Panc1 (cell line): ENCODE data around the gene DIP2C. TPM values are rescaled to one million over a fixed set of nuclear protein-coding genes. Genes with fewer than 3 reads are reported as not detected.

Experiments used
- ATAC-seq: fragments of 200-7000 bp; cut with Tn5 transposase; 2 replicates; pipeline ENCODE4 v1.9.1; 2020; ENCODE audit warnings: mild to moderate bottlenecking, moderate library complexity
- BruUV-seq: library from RNA; stranded (reverse); fragments of 400-500 nt; replicated peaks from 2 replicates; lab custom pipeline; 2021; lab: Mats Ljungman, UMichigan
- CTCF ChIA-PET: fragments of 300-600 bp; sonication (Branson Sonifier 250); formaldehyde crosslinking; loops from one replicate; lab custom pipeline; 2022; ENCODE audit warnings: antibody characterized with exemption; lab: Charles Lee
- POLR2A ChIA-PET: fragments of 300-600 bp; sonication (Branson Sonifier 250); formaldehyde crosslinking; loops from one replicate; lab custom pipeline; 2022; ENCODE audit warnings: antibody characterized with exemption; lab: Charles Lee
- DNase-seq: peaks from one replicate; pipeline ENCODE4 v3.0.0-alpha.2; 2010; ENCODE audit warnings: low read depth, low spot score
- H3K27ac ChIP-seq: 2 replicates; pipeline ENCODE4 v1.5.1; 2011; ENCODE audit warnings: mild to moderate bottlenecking, low read length, inconsistent platforms
- H3K27me3 ChIP-seq: fragments of 200-500 bp; sonication (Bioruptor generic); 2 replicates; pipeline ENCODE4 v1.6.0; 2014; ENCODE audit warnings: low read length, inconsistent platforms; ENCODE audit not compliant: control insufficient read depth, insufficient read depth
- H3K36me3 ChIP-seq: fragments of 200-500 bp; sonication (Bioruptor generic); 2 replicates; pipeline ENCODE4 v1.5.1; 2014; ENCODE audit warnings: inconsistent platforms, mild to moderate bottlenecking, low read length, moderate library complexity; ENCODE audit not compliant: control insufficient read depth, insufficient read depth
- H3K4me1 ChIP-seq: 2 replicates; pipeline ENCODE4 v1.5.1; 2011; ENCODE audit warnings: inconsistent platforms, mild to moderate bottlenecking, low read length, moderate library complexity; ENCODE audit not compliant: control insufficient read depth, insufficient read depth
- H3K4me3 ChIP-seq, 2 experiments: 2 replicates each; pipeline ENCODE4 v1.5.1; 2011 to 2012; ENCODE audit warnings: low read depth in 2 of 2, low read length in 2 of 2, mild to moderate bottlenecking in 2 of 2, inconsistent platforms in 1 of 2, moderate library complexity in 1 of 2
- H3K9me3 ChIP-seq: fragments of 200-500 bp; sonication (Bioruptor generic); 2 replicates; pipeline ENCODE4 v1.5.1; 2014; ENCODE audit warnings: low read depth, mild to moderate bottlenecking, inconsistent platforms, low read length, moderate library complexity; ENCODE audit not compliant: control insufficient read depth, insufficient read depth
- CTCF ChIP-seq: fragments of 450-650 bp; IDR thresholded peaks from 2 replicates; pipeline ENCODE4 v1.5.1; 2017; ENCODE audit warnings: mild to moderate bottlenecking
- POLR2AphosphoS5 ChIP-seq: IDR thresholded peaks from 2 replicates; pipeline ENCODE4 v1.6.1; 2012; ENCODE audit warnings: mild to moderate bottlenecking, low read depth, low read length, moderate library complexity
- REST ChIP-seq, 2 experiments: IDR thresholded peaks; 2 replicates each; pipeline ENCODE4 v1.6.1; 2011 to 2012; ENCODE audit warnings: low read depth in 2 of 2, control low read depth in 1 of 2, low read length in 1 of 2, mild to moderate bottlenecking in 1 of 2, moderate library complexity in 1 of 2; ENCODE audit not compliant: insufficient read depth in 1 of 2
- SIN3A ChIP-seq: IDR thresholded peaks from 2 replicates; pipeline ENCODE4 v1.6.1; 2012; ENCODE audit warnings: low read depth, mild to moderate bottlenecking, low read length, moderate library complexity, borderline replicate concordance; ENCODE audit not compliant: insufficient read depth
- TCF7L2 ChIP-seq: IDR thresholded peaks from 2 replicates; pipeline ENCODE4 v1.6.1; 2011; ENCODE audit warnings: mild to moderate bottlenecking, low read depth, low read length, inconsistent platforms
- in situ Hi-C: cut with HindIII; loops from 2 replicates; pipeline ENCODE4 v1.10.0; 2016; ENCODE audit warnings: low sequenced_read_pairs, low pct_unique_long_range_greater_than_20kb
- intact Hi-C: fragments of 100-400 bp; cut with micrococcal nuclease; formaldehyde crosslinking; loops from one replicate; pipeline ENCODE4 v1.10.0; 2022; ENCODE audit not compliant: unreplicated experiment
- total RNA-seq: library from RNA; stranded (reverse); gene quantifications from one replicate; pipeline ENCODE4 v1.2.1, GENCODE V29; 2021; ENCODE audit not compliant: unreplicated experiment

The DIP2C gene
- total RNA-seq, 1 experiment from 2014 or later: 13.2 TPM

GRCh38 chr10:660413-660969 is 29.0 kb downstream of the DIP2C start:
- DNase-seq (no peak), ATAC-seq (no peak)
- TF ChIP-seq TCF7L2: no peak
- no peak for TF ChIP-seq POLR2AphosphoS5
- no peak for TF ChIP-seq SIN3A
- TF ChIP-seq REST (IDR thresholded peaks at IDR 0.05; ENCODE audit: insufficient read depth in 1 of 2, low read depth in 2 of 2, low read length in 1 of 2): no peak
- no peak for TF ChIP-seq CTCF
- Histone ChIP-seq H3K27me3 (no peaks in the 10 kb centered on the region), H3K36me3 (no peaks in the 10 kb centered on the region), H3K4me1 (peaks cover 3% of the 10 kb centered on the region), H3K27ac (no peak overlapping the region), H3K9me3 (no peaks in the 10 kb centered on the region), H3K4me3 (no peak overlapping the region)
- BruUV-seq: no TSS peak
- in situ Hi-C loops: no loop called here
- POLR2A ChIA-PET: interaction anchor here (0.6 kb wide), 1 partner anchor 57 kb away, joined by 3 read pairs; no protein-coding TSS in a partner anchor
- intact Hi-C loops: loop anchor here (10.0 kb wide), 1 partner anchor 146 kb away; no protein-coding TSS in a partner anchor
- CTCF ChIA-PET: no interaction called here

GRCh38 chr10:659688-660141 is 29.8 kb downstream of the DIP2C start:
- CTCF ChIA-PET: no interaction called here

More at GRCh38 chr10:659688-660141, 29.8 kb downstream of the DIP2C start:
- H3K4me1 ChIP-seq: peaks cover 3% of the 10 kb centered on the region; the same call in 1 of the 2 replicates
- H3K4me3 ChIP-seq: no peak overlapping the region
- no peaks in the 10 kb centered on the region for H3K9me3 ChIP-seq
- H3K27ac ChIP-seq: no peak overlapping the region
- POLR2A ChIA-PET: interaction anchor here (0.6 kb wide), 1 partner anchor 57 kb away, joined by 3 read pairs; no protein-coding TSS in a partner anchor
- intact Hi-C loops: loop anchor here (10.0 kb wide), 1 partner anchor 145 kb away; no protein-coding TSS in a partner anchor
- in situ Hi-C loops: no loop called here
- no peaks in the 10 kb centered on the region for H3K27me3 ChIP-seq
- no TSS peak for BruUV-seq
- DNase-seq: no peak
- no peak for ATAC-seq
- TF ChIP-seq REST (IDR thresholded peaks at IDR 0.05; ENCODE audit: insufficient read depth in 1 of 2, low read depth in 2 of 2, low read length in 1 of 2) (no peak), POLR2AphosphoS5 (no peak), CTCF (no peak), SIN3A (no peak), TCF7L2 (no peak)
- H3K36me3 ChIP-seq: no peaks in the 10 kb centered on the region
